ENCODE data around the gene ULK4.
"Not testable (repeated sequence)": the region's sequence is repeated elsewhere in the genome, so short reads cannot be mapped to it uniquely, and the experiment has no call there.

The ULK4 gene

GRCh38 chr3:41961751-41962679 lies at the start of gene ULK4:
TSS of gene ULK4 (minus strand) at chr3:41962103. CDS start at chr3:41954759, 7,344 bp downstream.
- DNase-seq = peak; percentile 93

DNA sequence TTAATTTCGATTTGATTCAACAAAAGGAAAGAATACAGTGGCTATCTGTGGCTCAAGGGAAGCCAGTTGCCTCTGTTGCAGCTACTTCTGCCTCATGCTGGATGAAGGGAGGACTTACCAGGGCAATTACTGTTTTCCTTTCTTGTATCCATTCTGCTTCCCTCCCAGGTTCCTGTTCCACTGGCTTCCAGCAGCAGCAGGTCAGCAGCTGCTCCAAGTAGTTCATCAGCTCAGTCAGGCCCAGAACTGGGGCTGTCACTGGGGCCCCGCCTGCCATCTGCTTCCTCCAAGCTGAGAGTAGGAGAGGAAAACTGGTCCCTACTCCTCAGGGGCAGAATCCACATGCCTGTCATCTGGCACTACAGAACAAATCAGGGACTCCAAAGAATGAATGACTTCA lies 48.6 kb upstream of the ULK4 start:
- DNase-seq = no peak

DNA sequence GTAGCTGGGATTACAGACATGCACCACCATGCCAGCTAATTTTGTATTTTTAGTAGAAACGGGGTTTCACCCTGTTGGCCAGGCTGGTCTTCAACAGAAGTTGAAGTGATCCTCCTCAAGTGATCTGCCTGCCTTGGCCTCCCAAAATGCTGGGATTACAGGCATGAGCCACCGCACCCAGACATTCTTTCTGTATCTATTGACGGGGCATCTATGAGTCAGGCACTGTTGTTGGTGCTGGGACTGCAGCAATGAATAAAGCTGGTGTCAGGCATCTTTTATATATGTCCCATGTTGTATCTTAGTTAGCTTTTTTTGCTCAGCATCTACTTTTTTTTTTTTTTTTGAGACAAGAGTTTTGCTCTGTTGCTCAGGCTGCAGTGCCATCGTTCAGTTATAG lies 47.6 kb upstream of the ULK4 start:
- no peak for DNase-seq

DNA sequence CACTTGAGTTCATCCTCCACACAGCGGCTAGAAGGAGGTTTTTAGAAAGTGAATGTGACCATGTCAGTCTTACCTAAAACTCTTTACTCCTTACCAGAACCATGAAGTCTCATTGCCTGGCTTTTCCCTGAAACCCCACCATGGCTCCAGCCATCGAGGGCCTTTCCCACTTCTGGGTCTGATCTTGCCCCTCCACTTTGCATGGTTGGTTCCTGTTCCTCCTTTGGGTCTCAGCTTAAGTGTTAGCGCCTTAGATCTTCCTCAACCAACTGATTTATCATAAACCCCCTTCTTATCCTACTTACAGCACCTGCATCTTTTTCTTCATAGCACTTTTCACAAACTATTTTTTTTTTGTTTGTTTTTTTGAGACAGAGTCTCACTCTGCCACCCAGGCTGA lies 45.9 kb upstream of the ULK4 start:
- DNase-seq = no peak

GRCh38 chr3:42005401-42005800 lies 43.5 kb upstream of the ULK4 start:
- no peak for DNase-seq

DNA sequence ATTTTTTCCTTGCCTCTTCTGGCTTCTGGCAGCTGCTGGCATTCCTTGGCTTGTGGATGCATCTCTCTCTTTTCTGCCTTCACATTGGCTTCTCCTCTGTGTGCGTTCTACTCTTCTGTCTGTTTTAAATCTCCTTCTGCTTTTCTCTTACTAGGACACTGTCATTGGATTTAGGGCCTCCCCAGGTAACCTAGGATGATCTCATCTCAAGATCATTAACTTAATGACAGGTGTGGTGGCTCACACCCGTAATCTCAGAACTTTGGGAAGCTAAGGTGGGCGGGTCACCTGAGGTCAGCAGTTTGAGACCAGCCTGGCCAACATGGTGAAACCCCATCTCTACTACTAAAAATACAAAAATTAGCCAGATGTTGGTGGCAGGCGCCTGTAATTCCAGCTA lies 40.9 kb upstream of the ULK4 start:
- no peak for DNase-seq

GRCh38 chr3:42001777-42002176 lies 39.9 kb upstream of the ULK4 start:
- no peak for DNase-seq

DNA sequence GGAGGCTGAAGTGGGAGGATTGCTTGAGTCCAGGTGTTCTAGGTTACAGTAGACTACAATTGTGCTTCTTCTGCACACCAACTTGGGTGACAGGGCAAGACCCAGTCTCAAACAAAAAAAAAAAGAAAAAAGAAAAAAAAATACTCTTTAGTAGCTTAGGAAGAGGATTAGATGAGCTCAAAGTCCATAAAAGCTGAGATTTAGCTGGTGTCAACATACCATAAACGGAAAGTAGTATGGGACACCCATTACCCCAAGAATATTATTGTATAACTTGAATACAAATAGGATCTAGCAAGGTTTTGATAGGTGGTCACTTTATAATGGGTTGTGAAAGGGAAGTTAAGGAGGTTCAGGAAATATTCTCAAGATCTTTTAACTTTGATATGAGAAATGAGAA lies 38.0 kb upstream of the ULK4 start:
- no peak for DNase-seq

DNA sequence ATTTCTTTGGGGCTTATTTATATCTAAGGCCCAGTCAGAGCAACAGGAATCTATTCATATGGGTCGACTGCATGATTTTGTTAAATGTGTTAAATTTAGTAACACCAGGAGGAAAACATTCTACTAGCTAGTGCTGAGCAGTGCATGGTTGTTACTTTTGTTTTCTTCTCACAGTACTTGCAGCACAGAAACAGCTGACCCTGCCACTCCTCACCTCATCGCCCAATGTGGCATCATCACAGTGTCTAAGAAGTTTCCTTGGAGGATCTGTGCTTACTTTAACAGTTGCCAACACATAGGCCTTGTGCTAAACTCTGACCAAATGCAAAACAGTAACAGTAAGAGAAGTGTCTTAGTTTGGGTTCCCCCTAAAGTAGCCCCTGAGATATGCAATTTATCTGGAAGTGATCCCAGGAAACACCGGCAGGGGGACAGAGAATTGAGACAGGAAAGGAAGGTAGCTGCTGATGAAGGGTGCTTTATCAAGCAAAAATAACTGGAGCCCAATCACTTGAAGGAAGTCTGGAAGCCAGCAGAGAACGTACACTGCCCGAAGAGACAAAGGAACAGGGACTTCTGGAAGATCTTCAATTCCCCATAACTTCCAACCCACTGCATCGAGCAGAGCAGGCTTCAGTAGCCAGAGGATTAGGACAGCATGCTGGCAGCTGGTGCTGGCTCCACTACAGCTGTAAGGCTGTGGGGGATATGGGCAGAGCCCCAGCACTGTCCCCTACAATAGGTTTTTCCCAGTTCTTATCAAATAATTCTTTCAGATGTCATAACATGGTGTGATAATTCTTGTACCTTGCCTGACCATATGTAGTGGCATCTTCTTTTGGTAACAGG lies 36.0 kb upstream of the ULK4 start:
- DNase-seq = no peak

- no peak for DNase-seq
These were observed 29.5 kb upstream of the ULK4 start for GRCh38 chr3:41991437-41991836.

- no peak for DNase-seq
These were observed 27.6 kb upstream of the ULK4 start for GRCh38 chr3:41989518-41989917.

DNA sequence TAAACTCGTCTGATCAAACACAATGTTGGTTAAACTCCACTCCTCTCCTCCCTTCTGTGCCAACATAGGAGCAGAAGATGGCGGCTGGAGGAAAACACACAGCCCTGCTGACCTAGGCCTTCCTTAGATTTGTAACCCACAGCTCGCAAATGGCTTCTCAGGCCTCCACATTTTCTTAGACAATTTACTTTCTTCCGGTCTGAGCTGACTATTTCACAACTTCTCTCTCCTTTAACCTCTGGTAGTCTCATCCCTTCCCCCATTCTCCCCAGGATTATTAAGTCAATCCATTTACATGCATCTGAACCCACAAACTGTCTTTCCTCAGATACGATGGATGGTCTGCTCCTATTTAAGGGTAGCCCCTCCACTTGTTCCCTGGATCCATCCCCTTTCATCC lies 25.7 kb upstream of the ULK4 start:
- no peak for DNase-seq

DNA sequence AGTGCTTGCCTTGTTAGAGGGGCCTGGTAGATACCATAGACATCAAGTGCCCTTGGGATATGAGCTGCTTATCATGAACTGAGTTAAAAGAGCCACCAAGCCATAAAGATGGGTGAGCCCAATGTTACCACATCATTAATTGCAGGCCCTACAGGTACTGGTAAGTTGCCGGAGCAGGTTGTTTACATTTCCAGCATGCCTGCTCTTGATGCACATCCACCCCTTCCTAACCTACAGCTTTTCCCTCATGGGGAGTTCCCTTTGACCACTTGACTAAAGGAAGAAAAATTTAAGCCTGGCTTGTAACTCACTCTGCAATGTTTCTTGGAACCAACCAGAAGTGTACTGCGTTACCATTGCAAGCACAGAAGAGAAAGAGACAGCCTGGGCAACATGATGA lies 24.7 kb upstream of the ULK4 start:
- DNase-seq = no peak

- DNase-seq = no peak
These were observed 23.1 kb upstream of the ULK4 start for GRCh38 chr3:41985018-41985417.

DNA sequence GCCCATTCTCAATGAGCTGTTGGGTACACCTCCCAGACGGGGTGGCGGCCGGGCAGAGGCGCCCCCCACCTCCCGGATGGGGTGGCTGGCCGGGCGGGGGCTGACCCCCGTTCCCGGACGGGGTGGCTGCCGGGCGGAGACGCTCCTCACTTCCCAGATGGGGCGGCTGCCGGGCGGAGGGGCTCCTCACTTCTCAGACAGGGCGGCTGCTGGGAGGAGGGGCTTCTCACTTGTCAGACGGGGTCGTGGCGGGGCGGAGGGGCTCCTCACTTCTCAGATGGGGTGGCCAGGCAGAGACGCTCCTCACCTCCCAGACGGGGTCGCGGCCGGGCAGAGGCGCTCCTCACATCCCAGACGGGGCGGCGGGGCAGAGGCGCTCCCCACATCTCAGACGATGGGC lies 21.2 kb upstream of the ULK4 start:
- DNase-seq = not testable (repeated sequence)

DNA sequence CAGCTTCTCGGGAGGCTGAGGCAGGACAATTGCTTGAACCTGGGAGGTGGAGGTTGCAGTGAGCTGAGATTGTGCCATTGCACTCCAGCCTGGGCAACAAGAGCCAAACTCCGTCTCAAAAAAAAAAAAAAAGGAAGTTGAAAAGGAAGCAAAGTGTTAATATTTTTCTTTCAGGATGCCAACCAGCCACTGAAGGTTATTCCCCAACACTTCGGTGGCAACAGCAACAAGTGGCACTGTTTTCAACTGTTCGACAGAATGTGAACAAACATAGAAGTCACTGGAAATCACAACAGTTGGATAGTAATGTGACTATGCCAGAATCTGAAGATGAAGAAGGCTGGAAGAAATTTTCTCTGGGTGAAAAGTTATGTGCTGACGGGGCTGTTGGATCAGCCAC lies 15.5 kb upstream of the ULK4 start:
- DNase-seq = not testable (repeated sequence)

- DNase-seq = no peak
These were observed 13.7 kb upstream of the ULK4 start for GRCh38 chr3:41975416-41976103.

DNA sequence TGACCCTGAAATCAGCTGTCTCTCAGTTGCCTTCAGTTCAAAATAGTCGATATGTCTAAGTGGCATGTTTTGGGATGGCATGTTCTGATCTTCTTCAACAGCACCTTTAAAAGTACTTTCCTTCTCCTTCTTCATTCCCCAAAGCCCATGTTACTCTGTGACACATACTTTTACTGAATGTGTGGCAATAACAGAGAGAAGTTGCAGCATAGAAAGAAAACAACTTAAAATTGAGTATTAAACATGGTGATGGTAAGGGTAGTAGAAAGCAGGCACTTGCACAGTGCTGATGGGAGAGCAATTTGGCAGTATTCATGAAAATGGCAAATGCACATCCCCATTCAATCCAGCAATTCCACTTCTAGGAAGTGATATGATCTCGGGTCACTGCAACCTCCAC lies 12.3 kb upstream of the ULK4 start:
- DNase-seq = no peak

DNA sequence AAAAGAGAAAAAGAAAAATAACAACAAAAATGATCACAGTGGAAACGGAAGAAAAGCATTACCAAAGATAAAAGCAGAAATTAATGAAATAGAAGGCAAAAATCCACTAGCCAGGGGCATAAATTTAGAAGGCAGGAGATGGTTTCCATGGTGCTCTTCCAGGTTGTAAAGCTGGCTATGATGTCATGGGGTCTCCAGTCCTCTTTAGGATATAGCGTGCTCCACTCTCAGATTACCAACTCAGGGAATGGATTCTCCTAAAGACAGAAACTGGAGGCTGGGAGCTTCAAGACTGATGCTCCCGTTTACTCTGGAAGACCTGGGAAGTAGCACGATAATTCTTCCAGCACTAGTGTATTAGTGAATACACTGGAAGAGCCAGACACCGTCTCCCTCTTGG lies 10.9 kb upstream of the ULK4 start:
- no peak for DNase-seq

DNA sequence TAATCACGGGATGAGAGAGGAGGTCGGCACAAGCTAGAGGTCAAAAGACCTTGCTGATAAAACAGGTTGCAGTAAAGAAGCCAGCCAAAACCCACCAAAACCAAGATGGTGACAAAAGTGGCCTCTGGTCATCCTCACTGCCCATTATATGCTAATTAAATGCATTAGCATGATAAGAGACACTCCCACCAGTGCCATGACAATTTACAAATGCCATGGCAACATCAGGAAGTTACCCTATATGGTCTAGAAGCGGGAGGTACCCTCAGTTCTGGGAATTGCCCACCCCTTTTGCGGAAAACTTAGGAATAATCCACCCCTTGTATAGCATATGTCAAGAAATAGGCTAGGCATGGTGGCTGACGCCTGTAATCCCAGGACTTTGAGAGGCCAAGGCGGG lies 4.3 kb upstream of the ULK4 start:
- no peak for DNase-seq

- no peak for DNase-seq
These were observed 1.9 kb upstream of the ULK4 start for GRCh38 chr3:41963823-41964222.

DNA sequence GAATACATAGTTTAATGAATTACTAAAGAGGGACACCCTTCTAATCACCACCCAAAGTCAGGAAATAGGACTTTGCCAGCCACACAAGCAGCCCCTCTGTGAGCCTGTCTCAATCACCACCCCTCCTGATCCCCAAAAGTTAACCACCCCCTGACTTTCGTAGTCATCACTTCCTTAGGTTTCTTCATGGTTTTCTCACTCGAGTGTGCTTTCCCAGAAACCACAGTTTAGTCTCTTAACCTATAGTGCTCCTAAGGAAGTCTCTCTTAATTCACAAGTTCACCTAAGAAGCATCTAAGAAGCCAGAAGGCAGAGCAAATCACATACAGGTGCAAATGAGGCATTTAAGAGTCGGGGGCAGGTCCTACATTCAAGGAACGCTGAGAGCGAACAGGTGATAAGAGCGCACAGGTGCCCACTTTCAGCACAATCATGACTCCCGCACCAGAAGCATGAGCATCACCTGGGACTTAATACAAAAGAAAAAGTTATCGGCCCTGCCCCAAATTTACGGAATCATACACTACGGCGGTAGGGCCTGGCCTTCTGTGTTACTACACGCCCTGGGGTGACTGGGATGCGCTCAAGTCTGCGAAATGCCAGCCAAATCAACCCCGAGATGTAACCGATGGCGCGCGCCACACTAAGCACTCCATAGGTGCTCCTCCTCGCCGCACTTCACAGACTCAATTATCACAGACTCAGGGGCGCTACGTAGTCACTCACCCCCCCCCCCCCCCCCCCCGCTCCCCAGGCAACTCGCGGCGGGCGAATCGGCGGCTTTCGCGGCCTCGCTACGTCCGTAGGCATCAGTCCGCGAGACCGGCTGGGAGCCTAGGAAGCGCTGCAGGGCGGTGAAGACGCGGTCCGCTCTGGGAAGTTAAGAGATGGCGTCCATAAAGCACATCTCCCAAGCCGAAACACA lies 815 bp downstream of the ULK4 start:
- peak; percentile 59 for DNase-seq

Measured in activated naive CD4-positive, alpha-beta T cell treated with anti-CD3 and anti-CD28 coated beads, Interleukin-2, amount 50 U/mL, for 16 hours (primary cell).